Activated T-cell treated with anti-CD3 and anti-CD28 coated beads, Interleukin-2, amount 50 U/mL, for 72 hours (primary cell): ENCODE data around the gene NRTN. TPM values are rescaled to one million over a fixed set of nuclear protein-coding genes. Genes with fewer than 3 reads are reported as not detected.

Source experiments
- total RNA-seq, 2 donors: library from RNA; stranded (reverse); gene quantifications; one replicate each; pipeline ENCODE4 v1.2.3, GENCODE V29; 2022

Gene NRTN
- total RNA-seq, 2 donors from 2014 or later, result 2.7 to 3.7 TPM

Other genes starting within 250 kb of the NRTN start
- under 1 TPM; 0.91 to 0.93 TPM for gene TINCR, start 237.1 kb upstream of the NRTN start, total RNA-seq
- gene SAFB2, start 182.3 kb upstream of the NRTN start, total RNA-seq, result 100 to 1,000 TPM in 1 of 2 donors, 10 to 100 TPM in 1; 83.2 to 106 TPM
- gene SAFB, start 182.0 kb upstream of the NRTN start, total RNA-seq, result 100 to 1,000 TPM; 108 to 112 TPM
- 10 to 100 TPM; 33.8 to 34.1 TPM for gene MICOS13, start 124.6 kb upstream of the NRTN start, total RNA-seq
- 1 to 10 TPM; 3.0 to 5.1 TPM for gene HSD11B1L, start 124.0 kb upstream of the NRTN start, total RNA-seq
- 1,000 to 10,000 TPM; 1,272 to 1,302 TPM for gene RPL36, start 114.8 kb upstream of the NRTN start, total RNA-seq
- 100 to 1,000 TPM; 262 to 266 TPM for gene LONP1, start 84.9 kb upstream of the NRTN start, total RNA-seq
- not detected for gene CATSPERD, start 84.4 kb upstream of the NRTN start, total RNA-seq
- 1 to 10 TPM; 4.6 to 4.7 TPM for gene PRR22, start 20.3 kb upstream of the NRTN start, total RNA-seq
- 10 to 100 TPM; 40.7 to 55.8 TPM for gene DUS3L, start 13.9 kb upstream of the NRTN start, total RNA-seq
- under 1 TPM in 1 of 2 donors, not detected in 1; 0.21 TPM for gene FUT6, start 34.6 kb downstream of the NRTN start, total RNA-seq
- 1 to 10 TPM; 1.7 to 3.6 TPM for gene FUT3, start 46.4 kb downstream of the NRTN start, total RNA-seq
- 1 to 10 TPM in 1 of 2 donors, under 1 TPM in 1; 0.44 to 1.7 TPM for gene FUT5, start 65.5 kb downstream of the NRTN start, total RNA-seq
- 100 to 1,000 TPM; 158 to 174 TPM for gene NDUFA11, start 98.7 kb downstream of the NRTN start, total RNA-seq
- gene VMAC, start 99.8 kb downstream of the NRTN start, total RNA-seq, result 10 to 100 TPM in 1 of 2 donors, 1 to 10 TPM in 1; 8.7 to 10.5 TPM
- 10 to 100 TPM; 12.9 to 20.9 TPM for gene CAPS, start 109.2 kb downstream of the NRTN start, total RNA-seq
- 100 to 1,000 TPM in 1 of 2 donors, 10 to 100 TPM in 1; 89.2 to 108 TPM for gene RANBP3, start 173.1 kb downstream of the NRTN start, total RNA-seq